GM21786 (cell line): ENCODE results near the gene CDH19.
A peak's percentile ranks its signal among the peaks of the same experiment; 100 is the strongest.

Experiments used
- ATAC-seq: cut with Tn5 transposase; IDR thresholded peaks from one replicate; pipeline ENCODE4 v1.9.1; 2021; ENCODE audit not compliant: unreplicated experiment

CDH19 gene

GRCh38 chr18:66603941-66604627 lies at the start of gene CDH19:
CDH19 (minus strand) TSS chr18:66604090; CDS start chr18:66572204, 31,886 bp downstream.
- ATAC-seq, result no peak

GRCh38 chr18:66647671-66648070 lies 43.8 kb upstream of the CDH19 start:
- no peak for ATAC-seq

- no peak for ATAC-seq
Measured at GRCh38 chr18:66646609-66647008, 42.7 kb upstream of the CDH19 start.

- ATAC-seq, result no peak
Measured at GRCh38 chr18:66645983-66646382, 42.1 kb upstream of the CDH19 start.

GRCh38 chr18:66641056-66641455 lies 37.2 kb upstream of the CDH19 start:
- no peak for ATAC-seq

- no peak for ATAC-seq
Measured at GRCh38 chr18:66640431-66640830, 36.5 kb upstream of the CDH19 start.

GRCh38 chr18:66638856-66639629 lies 35.2 kb upstream of the CDH19 start:
- ATAC-seq, result no peak

- no peak for ATAC-seq
Measured at GRCh38 chr18:66635342-66635741, 31.5 kb upstream of the CDH19 start.

- no peak for ATAC-seq
Measured at GRCh38 chr18:66632756-66633155, 28.9 kb upstream of the CDH19 start.

- no peak for ATAC-seq
Measured at GRCh38 chr18:66630831-66631230, 26.9 kb upstream of the CDH19 start.

GRCh38 chr18:66623821-66624220 lies 19.9 kb upstream of the CDH19 start:
- no peak for ATAC-seq

- ATAC-seq, result no peak
Measured at GRCh38 chr18:66621816-66622576, 18.1 kb upstream of the CDH19 start.

GRCh38 chr18:66616523-66616983 lies 12.7 kb upstream of the CDH19 start:
- peak; percentile 92 for ATAC-seq

GRCh38 chr18:66615176-66615575 lies 11.3 kb upstream of the CDH19 start:
- no peak for ATAC-seq

- ATAC-seq, result no peak
Measured at GRCh38 chr18:66607632-66608031, 3.7 kb upstream of the CDH19 start.

- ATAC-seq, result no peak
Measured at GRCh38 chr18:66601649-66602048, 2.2 kb downstream of the CDH19 start.

GRCh38 chr18:66599190-66599589 lies 4.7 kb downstream of the CDH19 start:
- no peak for ATAC-seq

GRCh38 chr18:66587430-66587829 lies 16.5 kb downstream of the CDH19 start:
- ATAC-seq, result no peak

GRCh38 chr18:66582211-66582610 lies 21.7 kb downstream of the CDH19 start:
- no peak for ATAC-seq

- ATAC-seq, result no peak
Measured at GRCh38 chr18:66575263-66575662, 28.6 kb downstream of the CDH19 start.

GRCh38 chr18:66571845-66572244 lies 32.0 kb downstream of the CDH19 start:
- no peak for ATAC-seq

GRCh38 chr18:66566616-66567015 lies 37.3 kb downstream of the CDH19 start:
- no peak for ATAC-seq
